ENCODE data around the gene KLHL18. TPM values are rescaled to one million over a fixed set of nuclear protein-coding genes. Genes with fewer than 3 reads are reported as not detected.
"Not testable (repeated sequence)": the region's sequence is repeated elsewhere in the genome, so short reads cannot be mapped to it uniquely, and the experiment has no call there.

Gene KLHL18
- polyA plus RNA-seq, 2 of the 4 experiments (the other 2 are of a cell fraction), result 14.3 to 20.7 TPM

GRCh38 chr3:47251689-47252088 is 31.1 kb upstream of the KLHL18 start:
- TF ChIP-seq TFCP2L1 (CRISPR knock-in tag; IDR thresholded peaks at IDR 0.05) (no peak), EHF (CRISPR knock-in tag; IDR thresholded peaks at IDR 0.05) (no peak), CHD2 (IDR thresholded peaks at IDR 0.05; ENCODE audit: low read length, partially characterized antibody) (no peak), KDM1A (IDR thresholded peaks at IDR 0.05; ENCODE audit: low read depth) (no peak), ZNF302 (CRISPR knock-in tag; IDR thresholded peaks at IDR 0.05) (no peak), EP300 (IDR thresholded peaks at IDR 0.05) (no peak), SREBF2 (IDR thresholded peaks at IDR 0.05) (no peak), CBX2 (IDR thresholded peaks at IDR 0.05; ENCODE audit: borderline replicate concordance, low read depth) (no peak), FOXS1 (CRISPR knock-in tag; IDR thresholded peaks at IDR 0.05) (no peak), HOXB13 (CRISPR knock-in tag; IDR thresholded peaks at IDR 0.05; ENCODE audit: low read depth) (no peak), RNF2 (IDR thresholded peaks at IDR 0.05; ENCODE audit: borderline replicate concordance, low read depth) (no peak), MYC (IDR thresholded peaks at IDR 0.05; ENCODE audit: borderline replicate concordance, low read length) (no peak)
- TF ChIP-seq, protein P1, sequence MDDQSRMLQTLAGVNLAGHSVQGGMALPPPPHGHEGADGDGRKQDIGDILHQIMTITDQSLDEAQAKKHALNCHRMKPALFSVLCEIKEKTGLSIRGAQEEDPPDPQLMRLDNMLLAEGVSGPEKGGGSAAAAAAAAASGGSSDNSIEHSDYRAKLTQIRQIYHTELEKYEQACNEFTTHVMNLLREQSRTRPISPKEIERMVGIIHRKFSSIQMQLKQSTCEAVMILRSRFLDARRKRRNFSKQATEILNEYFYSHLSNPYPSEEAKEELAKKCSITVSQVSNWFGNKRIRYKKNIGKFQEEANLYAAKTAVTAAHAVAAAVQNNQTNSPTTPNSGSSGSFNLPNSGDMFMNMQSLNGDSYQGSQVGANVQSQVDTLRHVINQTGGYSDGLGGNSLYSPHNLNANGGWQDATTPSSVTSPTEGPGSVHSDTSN (IDR thresholded peaks at IDR 0.05), result no peak
- H3K9me3 ChIP-seq, result no peaks in the 10 kb centered on the region
- no peak overlapping the region for H3K4me3 ChIP-seq
- ChIA-PET CTCF (interaction anchor here (1.3 to 1.4 kb wide), 2 partner anchors 63 to 70 kb away, joined by 3 read pairs; no protein-coding TSS in a partner anchor), POLR2A (no interaction called here)
- FAIRE-seq (no peak), DNase-seq (ENCODE audit: low read depth in 1 of 2, low spot score in 1 of 2) (no peak), ATAC-seq (no peak)
- no peak overlapping the region for H3K27ac ChIP-seq
- WGBS (ENCODE audit: missing lambda C conversion rate), result 89% methylated on average over 2 of the region's 5 CpGs
- H3K4me1 ChIP-seq, result no peaks in the 10 kb centered on the region
- H3K4me2 ChIP-seq, result no peak overlapping the region

GRCh38 chr3:47256331-47256730 is 26.4 kb upstream of the KLHL18 start:
- DNase-seq (ENCODE audit: low read depth in 1 of 2, low spot score in 1 of 2); H3K4me3 ChIP-seq; H3K27ac ChIP-seq; H3K4me1 ChIP-seq; POLR2A ChIA-PET; CTCF ChIA-PET; FAIRE-seq; H3K4me2 ChIP-seq; ATAC-seq; H3K9me3 ChIP-seq: not testable (repeated sequence)
- 100% methylated on average over 1 of the region's 25 CpGs for WGBS (ENCODE audit: missing lambda C conversion rate)

- no CpG with 5 or more reads among the region's 3 CpGs for WGBS (ENCODE audit: missing lambda C conversion rate)
- no peak for FAIRE-seq
- no peaks in the 10 kb centered on the region for H3K9me3 ChIP-seq
- CTCF ChIA-PET, result interaction anchor here (0.8 kb wide), 1 partner anchor 35 kb away, joined by 3 read pairs; no protein-coding TSS in a partner anchor
- POLR2A ChIA-PET, result no interaction called here
- no peaks in the 10 kb centered on the region for H3K4me1 ChIP-seq
- no peak for ATAC-seq
- no peak overlapping the region for H3K4me2 ChIP-seq
- TF ChIP-seq CTCF (IDR thresholded peaks at IDR 0.05), result no peak
- TF ChIP-seq HOXB5 (CRISPR knock-in tag; IDR thresholded peaks at IDR 0.05), result no peak
- TF ChIP-seq, protein P2, sequence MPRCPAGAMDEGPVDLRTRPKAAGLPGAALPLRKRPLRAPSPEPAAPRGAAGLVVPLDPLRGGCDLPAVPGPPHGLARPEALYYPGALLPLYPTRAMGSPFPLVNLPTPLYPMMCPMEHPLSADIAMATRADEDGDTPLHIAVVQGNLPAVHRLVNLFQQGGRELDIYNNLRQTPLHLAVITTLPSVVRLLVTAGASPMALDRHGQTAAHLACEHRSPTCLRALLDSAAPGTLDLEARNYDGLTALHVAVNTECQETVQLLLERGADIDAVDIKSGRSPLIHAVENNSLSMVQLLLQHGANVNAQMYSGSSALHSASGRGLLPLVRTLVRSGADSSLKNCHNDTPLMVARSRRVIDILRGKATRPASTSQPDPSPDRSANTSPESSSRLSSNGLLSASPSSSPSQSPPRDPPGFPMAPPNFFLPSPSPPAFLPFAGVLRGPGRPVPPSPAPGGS (IDR thresholded peaks at IDR 0.05), result no peak
- no peak for TF ChIP-seq FOSB (CRISPR knock-in tag; IDR thresholded peaks at IDR 0.05)
- TF ChIP-seq GATA3 (IDR thresholded peaks at IDR 0.05; ENCODE audit: borderline replicate concordance), result no peak
- no peak for TF ChIP-seq CBX2 (IDR thresholded peaks at IDR 0.05; ENCODE audit: borderline replicate concordance, low read depth)
- TF ChIP-seq, protein P1 (IDR thresholded peaks at IDR 0.05), result no peak
- TF ChIP-seq ESRRA (IDR thresholded peaks at IDR 0.05; ENCODE audit: borderline replicate concordance, low read length), result no peak
- no peak for TF ChIP-seq HOXB13 (CRISPR knock-in tag; IDR thresholded peaks at IDR 0.05; ENCODE audit: low read depth)
- no peak for TF ChIP-seq HEYL (CRISPR knock-in tag; IDR thresholded peaks at IDR 0.05)
- H3K27ac ChIP-seq, result no peak overlapping the region
- no peak overlapping the region for H3K4me3 ChIP-seq
- DNase-seq (ENCODE audit: low read depth in 1 of 2, low spot score in 1 of 2), result no peak
Measured at GRCh38 chr3:47259114-47259513, 23.6 kb upstream of the KLHL18 start.

All from A549 (cell line).